IPS DF 4.7 (cell line): Measurements from ENCODE around the gene CDRT4.

Experiments used
- DNase-seq: peaks from one replicate; pipeline ENCODE4 v3.0.0-alpha.2; 2013; ENCODE audit warnings: low spot score; ENCODE audit errors: extremely low read depth

The CDRT4 gene

DNA sequence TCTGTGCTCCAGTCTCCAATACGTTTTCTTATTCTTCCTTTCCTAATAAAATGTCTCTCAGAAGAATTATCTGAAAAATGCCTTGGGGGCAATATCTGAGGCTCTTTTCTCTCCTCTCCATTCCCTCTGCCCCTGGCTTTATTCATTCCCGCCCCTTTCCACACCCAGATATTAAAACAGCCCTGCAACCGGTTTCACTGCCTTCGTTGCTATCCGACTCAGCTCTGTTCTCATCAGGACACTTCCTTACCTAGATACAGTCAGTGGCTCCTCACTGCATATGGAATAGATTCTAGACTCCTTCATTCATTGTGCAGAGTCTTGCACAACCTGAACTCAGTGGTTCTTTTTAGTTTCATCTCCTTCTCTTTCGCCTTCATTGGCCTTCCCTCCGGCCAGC lies 74.0 kb downstream of the CDRT4 start:
- DNase-seq, result no peak

DNA sequence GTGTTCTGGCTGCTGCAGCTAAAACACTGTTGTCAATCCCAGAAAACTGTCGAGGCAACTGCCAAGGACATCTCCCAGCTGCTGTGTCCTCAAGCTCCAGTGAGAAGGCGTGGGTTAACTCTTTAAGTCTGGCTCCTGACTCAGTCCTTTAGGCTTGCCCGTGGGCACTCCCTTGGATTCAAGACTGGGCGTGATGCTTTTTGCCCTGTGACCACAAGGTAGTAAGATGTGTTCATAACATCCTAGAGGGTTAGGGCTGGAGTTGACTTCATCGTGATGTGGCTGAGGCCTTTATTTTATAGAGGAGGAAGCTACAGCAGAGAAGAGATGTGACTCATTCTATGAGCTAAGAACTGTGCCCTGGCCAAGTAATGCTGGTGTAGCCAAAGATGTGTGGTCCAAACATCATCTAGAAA lies 75.1 kb downstream of the CDRT4 start:
- DNase-seq, result no peak

DNA sequence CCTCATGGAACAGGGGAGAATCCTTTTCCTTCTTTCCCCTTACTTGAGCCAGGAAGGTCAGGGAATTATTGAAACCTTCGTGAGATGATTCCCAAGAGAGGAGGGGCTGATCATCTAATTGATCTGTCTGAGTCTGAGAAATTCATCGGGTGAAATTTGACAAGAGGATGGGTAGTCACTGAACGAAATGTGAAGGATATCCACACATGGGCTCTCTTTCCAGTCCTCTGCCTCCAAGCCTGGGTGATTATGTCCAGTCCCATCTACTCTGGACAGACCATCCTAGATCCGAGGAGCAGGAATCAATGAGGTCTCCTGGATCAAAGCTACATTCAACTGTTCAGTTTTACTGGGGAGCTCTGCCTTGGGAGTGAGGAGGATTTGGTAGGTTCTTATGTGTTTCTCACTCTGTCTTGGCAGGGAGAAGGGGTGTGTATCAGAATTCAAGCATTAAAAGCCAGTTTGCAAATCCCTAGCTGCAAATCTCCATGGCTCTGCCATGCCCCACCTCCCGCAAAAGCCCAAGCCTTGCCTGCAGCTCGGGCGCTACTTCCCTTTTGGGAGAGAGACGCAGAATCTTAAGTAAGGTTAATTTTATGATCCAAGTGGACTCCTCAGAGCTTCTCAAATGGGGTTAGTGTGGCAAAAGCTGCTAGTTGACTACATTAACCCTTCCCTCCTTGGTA lies 78.9 kb downstream of the CDRT4 start:
- DNase-seq, result no peak

DNA sequence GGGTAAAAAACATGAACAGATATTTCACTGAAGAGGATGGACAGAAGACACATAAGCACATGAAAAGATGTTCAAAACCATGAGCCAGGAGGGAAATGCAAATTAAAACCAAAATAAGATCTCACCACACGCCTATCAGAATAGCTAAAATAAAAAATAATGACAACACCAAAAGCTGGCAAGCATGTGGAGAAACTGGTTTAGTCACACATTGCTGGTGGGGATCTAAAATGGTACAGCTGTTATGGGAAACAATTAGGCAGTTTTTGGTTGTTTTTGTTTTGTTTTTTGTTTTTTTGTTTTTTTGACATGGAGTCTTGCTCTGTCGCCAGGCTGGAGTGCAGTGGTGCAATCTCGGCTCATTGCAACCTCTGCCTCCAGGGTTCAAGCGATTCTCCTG lies 81.3 kb downstream of the CDRT4 start:
- no peak for DNase-seq
